ENCODE results near the gene COL16A1.

The COL16A1 gene

GRCh38 chr1:31663622-31664452 is 40.0 kb downstream of the COL16A1 start (continued):
- 0 out of 2 replicates have a peak, but pooled peaks have one; percentile 19 for TF ChIP-seq ZNF692 (tag by site-specific recombination; IDR thresholded peaks at IDR 0.05)
- TF ChIP-seq ZNF544 (tag by site-specific recombination; IDR thresholded peaks at IDR 0.05): no peak
- peak; percentile 28; the same call in 1 of the 2 replicates for TF ChIP-seq ZNF76 (tag by site-specific recombination; IDR thresholded peaks at IDR 0.05; ENCODE audit: borderline replicate concordance, low read depth)
- no peak for TF ChIP-seq ZNF433 (tag by site-specific recombination; IDR thresholded peaks at IDR 0.05; ENCODE audit: low read depth)

- ChIA-PET POLR2A (no interaction called here), CTCF (interaction anchor here (0.6 to 8.2 kb wide), 9 partner anchors 9 to 301 kb away, joined by 3 to 99 read pairs (median 4); no protein-coding TSS in a partner anchor)
- no peak overlapping the region for H3K4me3 ChIP-seq (ENCODE audit: low read depth, low read length)
- H3K4me1 ChIP-seq (ENCODE audit: control insufficient read depth, insufficient read depth, low read length): no peaks in the 10 kb centered on the region
- TF ChIP-seq ZBTB17 (tag by site-specific recombination; IDR thresholded peaks at IDR 0.05) (no peak), ZBTB48 (tag by site-specific recombination; IDR thresholded peaks at IDR 0.05) (no peak), ZBTB10 (tag by site-specific recombination; IDR thresholded peaks at IDR 0.05) (no peak), PRDM4 (tag by site-specific recombination; IDR thresholded peaks at IDR 0.05) (no peak), ZNF23 (tag by site-specific recombination; IDR thresholded peaks at IDR 0.05; ENCODE audit: borderline replicate concordance) (no peak), ZNF548 (tag by site-specific recombination; IDR thresholded peaks at IDR 0.05) (no peak), ZNF555 (tag by site-specific recombination; conservative IDR thresholded peaks at IDR 0.05) (no peak), MZF1 (tag by site-specific recombination; IDR thresholded peaks at IDR 0.05; ENCODE audit: borderline replicate concordance) (no peak), ZNF76 (tag by site-specific recombination; IDR thresholded peaks at IDR 0.05; ENCODE audit: borderline replicate concordance, low read depth) (no peak), KLF8 (tag by site-specific recombination; IDR thresholded peaks at IDR 0.05) (no peak), GLI4 (tag by site-specific recombination; IDR thresholded peaks at IDR 0.05) (no peak), ZNF140 (tag by site-specific recombination; IDR thresholded peaks at IDR 0.05) (no peak), SP7 (tag by site-specific recombination; IDR thresholded peaks at IDR 0.05) (no peak), ZNF239 (tag by site-specific recombination; IDR thresholded peaks at IDR 0.05) (no peak)
- no peaks in the 10 kb centered on the region for H3K36me3 ChIP-seq (ENCODE audit: control insufficient read depth in 2 of 2, insufficient read depth in 1 of 2, low read length in 2 of 2)
- H3K9me3 ChIP-seq (ENCODE audit: control insufficient read depth, insufficient read depth, low read depth, low read length): no peaks in the 10 kb centered on the region
- H3K27ac ChIP-seq (ENCODE audit: extremely low read depth, low read depth, low read length): no peak overlapping the region
Measured at GRCh38 chr1:31662463-31662862, 41.4 kb downstream of the COL16A1 start.
